Mononuclear cell (primary cell): ENCODE data around the gene FKBP7. TPM values are rescaled to one million over a fixed set of nuclear protein-coding genes. Genes with fewer than 3 reads are reported as not detected.
A peak's percentile ranks its signal among the peaks of the same experiment; 100 is the strongest.

Experiments used
- H3K27me3 ChIP-seq: 2 replicates; pipeline ENCODE4 v1.6.0; 2011; ENCODE audit warnings: low read length, control low read depth; ENCODE audit not compliant: insufficient read depth
- H3K4me1 ChIP-seq: 2 replicates; pipeline ENCODE4 v1.5.1; 2011; ENCODE audit warnings: mild to moderate bottlenecking, low read length, control low read depth; ENCODE audit not compliant: insufficient read depth
- H3K4me3 ChIP-seq: 2 replicates; pipeline ENCODE4 v1.5.1; 2011; ENCODE audit warnings: mild to moderate bottlenecking, low read length, moderate library complexity
- H3K9me3 ChIP-seq: 2 replicates; pipeline ENCODE4 v1.5.1; 2011; ENCODE audit warnings: low read depth, mild to moderate bottlenecking, control low read depth, low read length
- total RNA-seq: library from RNA; depleted of rRNA; stranded (reverse); fragments of >200 nt; gene quantifications from one replicate; pipeline ENCODE4 v1.2.3, GENCODE V29; 2012

The FKBP7 gene
- total RNA-seq, 1 donor, result 0.21 TPM

GRCh38 chr2:178506949-178507348 is 28.5 kb upstream of the FKBP7 start:
- Histone ChIP-seq H3K9me3 (no peaks in the 10 kb centered on the region), H3K4me3 (no peak overlapping the region), H3K27me3 (no peaks in the 10 kb centered on the region), H3K4me1 (no peaks in the 10 kb centered on the region)

DNA sequence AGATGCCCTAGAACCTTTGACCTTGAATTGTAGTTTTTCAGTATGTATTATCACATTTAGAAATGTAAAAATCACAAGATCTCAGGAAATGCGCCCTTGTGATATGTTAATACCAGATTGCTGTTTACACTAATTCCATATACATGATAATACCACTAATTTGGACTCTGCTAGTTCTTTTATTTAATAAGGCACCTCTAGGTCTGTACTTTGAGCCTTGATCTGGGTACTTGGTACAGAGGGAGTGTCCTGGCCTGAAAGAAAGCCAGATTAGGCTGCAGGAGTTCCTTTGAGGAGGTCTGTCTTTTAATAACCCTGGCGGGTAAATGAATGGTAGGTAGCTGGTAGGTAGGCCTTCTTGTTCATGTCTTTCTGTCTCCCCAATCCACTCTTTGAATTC is 28.1 kb upstream of the FKBP7 start:
- H3K9me3 ChIP-seq, result no peaks in the 10 kb centered on the region

GRCh38 chr2:178506101-178506500 is 27.7 kb upstream of the FKBP7 start:
- H3K27me3 ChIP-seq, result no peaks in the 10 kb centered on the region
- H3K9me3 ChIP-seq, result no peaks in the 10 kb centered on the region
- H3K4me3 ChIP-seq, result no peak overlapping the region
- H3K4me1 ChIP-seq, result no peaks in the 10 kb centered on the region

More for the DNA sequence above, 28.1 kb upstream of the FKBP7 start:
- Histone ChIP-seq H3K27me3 (no peaks in the 10 kb centered on the region), H3K4me3 (no peak overlapping the region), H3K4me1 (no peaks in the 10 kb centered on the region)

DNA sequence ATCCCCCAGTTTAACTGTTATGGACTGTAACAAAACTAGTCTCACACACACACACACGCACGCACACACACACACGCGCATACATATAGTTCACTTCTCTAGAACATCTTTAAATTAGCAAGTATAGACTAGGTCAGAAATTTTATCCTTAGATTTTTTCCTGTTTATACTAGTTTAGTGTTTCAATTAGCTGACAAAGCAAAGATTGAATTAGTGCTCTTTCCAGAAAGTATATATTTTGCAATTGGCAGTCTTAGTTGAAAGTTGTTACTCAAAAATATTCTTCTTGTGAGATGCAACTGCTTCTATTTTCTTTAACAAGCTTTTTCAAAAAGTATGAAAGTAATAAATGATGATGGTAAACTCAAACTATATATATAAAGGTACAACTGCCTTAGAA is 24.4 kb upstream of the FKBP7 start:
- no peak overlapping the region for H3K4me3 ChIP-seq
- no peaks in the 10 kb centered on the region for H3K9me3 ChIP-seq
- no peaks in the 10 kb centered on the region for H3K27me3 ChIP-seq
- no peaks in the 10 kb centered on the region for H3K4me1 ChIP-seq

- Histone ChIP-seq H3K4me1 (no peaks in the 10 kb centered on the region), H3K9me3 (no peaks in the 10 kb centered on the region), H3K27me3 (no peaks in the 10 kb centered on the region), H3K4me3 (no peak overlapping the region)
Observed at GRCh38 chr2:178499640-178500039, 21.2 kb upstream of the FKBP7 start.

- Histone ChIP-seq H3K9me3 (no peaks in the 10 kb centered on the region), H3K27me3 (no peaks in the 10 kb centered on the region), H3K4me3 (no peak overlapping the region), H3K4me1 (no peaks in the 10 kb centered on the region)
Observed at GRCh38 chr2:178498137-178498536, 19.7 kb upstream of the FKBP7 start.

DNA sequence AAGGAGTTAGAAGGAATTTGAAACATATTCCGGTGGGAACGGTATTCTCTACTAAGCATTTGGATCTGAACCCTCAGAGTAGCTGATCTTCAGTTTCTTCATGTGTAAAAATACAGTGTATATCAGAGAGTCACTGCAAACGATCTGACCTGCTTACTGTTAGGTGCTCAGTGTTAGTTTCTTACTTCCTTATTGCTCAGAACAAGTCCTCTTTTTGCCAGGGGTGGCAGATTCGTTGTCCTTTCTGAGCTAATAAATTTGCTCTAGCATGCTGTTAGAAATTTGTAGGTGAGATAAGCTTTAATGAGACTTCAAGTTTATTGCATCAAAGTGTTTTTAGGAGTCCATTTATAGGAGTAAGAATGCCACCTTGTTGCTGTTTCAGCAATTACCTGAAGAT is 17.6 kb upstream of the FKBP7 start:
- Histone ChIP-seq H3K27me3 (no peaks in the 10 kb centered on the region), H3K4me3 (no peak overlapping the region), H3K9me3 (no peaks in the 10 kb centered on the region), H3K4me1 (no peaks in the 10 kb centered on the region)

GRCh38 chr2:178491612-178492011 is 13.2 kb upstream of the FKBP7 start:
- Histone ChIP-seq H3K9me3 (no peaks in the 10 kb centered on the region), H3K4me3 (no peak overlapping the region), H3K27me3 (no peaks in the 10 kb centered on the region), H3K4me1 (no peaks in the 10 kb centered on the region)

- Histone ChIP-seq H3K27me3 (no peaks in the 10 kb centered on the region), H3K4me3 (no peak overlapping the region), H3K4me1 (peaks cover 23% of the 10 kb centered on the region), H3K9me3 (no peaks in the 10 kb centered on the region)
Observed at GRCh38 chr2:178485356-178485755, 7.0 kb upstream of the FKBP7 start.

DNA sequence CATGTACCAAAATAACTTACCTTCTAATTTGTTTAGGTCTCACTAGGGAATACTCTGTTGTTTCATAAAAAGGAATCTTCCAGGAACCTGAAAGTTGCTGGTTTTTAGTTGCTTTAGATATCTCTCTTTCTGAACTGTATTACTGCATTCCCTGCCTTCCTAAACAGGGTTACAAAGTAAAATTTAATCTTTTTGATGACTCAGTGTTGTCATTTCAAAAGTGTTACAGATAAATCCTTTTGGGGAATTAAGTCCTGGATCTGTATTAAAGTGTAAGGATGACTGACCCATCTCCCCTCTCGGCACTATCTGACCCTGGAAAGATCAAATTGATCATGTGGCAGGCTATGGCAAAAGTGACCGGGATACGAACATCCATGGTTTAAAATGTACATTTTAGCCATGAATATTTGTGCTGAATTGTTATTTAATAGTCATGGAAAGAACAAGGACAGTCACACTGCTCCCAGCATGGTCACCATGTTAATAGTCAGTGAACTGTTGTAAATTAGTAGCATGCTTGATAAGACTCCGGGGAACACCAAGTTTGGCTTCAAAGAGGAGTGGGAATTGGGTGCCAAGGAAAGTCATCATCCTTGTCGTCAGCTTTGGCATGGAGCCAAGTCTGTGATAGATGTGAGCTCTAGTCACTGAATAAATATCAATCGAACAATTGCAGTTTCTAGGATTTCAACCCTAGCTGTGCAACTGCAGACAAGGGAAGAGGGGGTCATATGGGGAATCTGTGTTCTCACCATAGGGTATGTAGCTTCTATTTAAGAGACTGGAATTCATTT is 6.0 kb upstream of the FKBP7 start:
- Histone ChIP-seq H3K9me3 (no peaks in the 10 kb centered on the region), H3K4me1 (peaks cover 30% of the 10 kb centered on the region), H3K27me3 (no peaks in the 10 kb centered on the region), H3K4me3 (no peak overlapping the region)

GRCh38 chr2:178482437-178482836 is 4.0 kb upstream of the FKBP7 start:
- no peak overlapping the region for H3K4me3 ChIP-seq
- no peaks in the 10 kb centered on the region for H3K9me3 ChIP-seq
- H3K27me3 ChIP-seq, result no peaks in the 10 kb centered on the region
- peaks cover 42% of the 10 kb centered on the region for H3K4me1 ChIP-seq

GRCh38 chr2:178480227-178481181 is 2.1 kb upstream of the FKBP7 start, which contains the start of gene PLEKHA3:
Gene PLEKHA3, plus strand, starts transcription at chr2:178480457. Its CDS starts 413 bp downstream, at chr2:178480870.
- no peaks in the 10 kb centered on the region for H3K27me3 ChIP-seq
- peak within 1 kb of the TSS; percentile 59 for H3K4me3 ChIP-seq
- no peaks in the 10 kb centered on the region for H3K9me3 ChIP-seq
- H3K4me1 ChIP-seq, result peaks cover 42% of the 10 kb centered on the region

- H3K4me1 ChIP-seq, result peaks cover 42% of the 10 kb centered on the region
- peak overlapping the region; percentile 59 for H3K4me3 ChIP-seq
- no peaks in the 10 kb centered on the region for H3K9me3 ChIP-seq
- H3K27me3 ChIP-seq, result no peaks in the 10 kb centered on the region
Observed at GRCh38 chr2:178479758-178480226, 1.4 kb upstream of the FKBP7 start.

GRCh38 chr2:178479275-178479616 is 846 bp upstream of the FKBP7 start:
- peaks cover 42% of the 10 kb centered on the region for H3K4me1 ChIP-seq
- peak overlapping the region; percentile 87 for H3K4me3 ChIP-seq
- H3K9me3 ChIP-seq, result no peaks in the 10 kb centered on the region

DNA sequence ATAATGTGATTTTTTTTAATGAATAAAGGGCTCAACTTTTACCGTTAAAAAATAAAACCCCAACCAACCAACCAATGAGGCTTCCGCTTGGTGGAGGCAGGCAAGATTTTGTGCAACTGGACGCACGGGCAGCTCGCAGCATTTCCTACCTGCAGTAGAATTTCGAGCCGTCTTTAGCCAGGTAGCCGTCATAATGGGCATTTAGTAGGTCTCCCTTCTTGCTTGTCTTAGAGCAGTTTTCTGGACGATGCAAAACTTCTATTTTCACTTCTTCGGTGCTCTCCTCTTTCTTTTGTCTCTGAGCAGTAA is 316 bp downstream of the FKBP7 start:
- Histone ChIP-seq H3K4me1 (peaks cover 41% of the 10 kb centered on the region), H3K27me3 (no peaks in the 10 kb centered on the region), H3K4me3 (peak overlapping the region; percentile 87), H3K9me3 (no peaks in the 10 kb centered on the region)

More at GRCh38 chr2:178479275-178479616, 846 bp upstream of the FKBP7 start:
- no peaks in the 10 kb centered on the region for H3K27me3 ChIP-seq
